Stimulated activated effector memory CD8-positive, alpha-beta T cell treated with anti-CD3 and anti-CD28 coated beads, Interleukin-12 subunit alpha, Interleukin-12 subunit beta, amount 100 ng/mL, for 72 hours (primary cell): ENCODE data around the gene RNMT.
A peak's percentile ranks its signal among the peaks of the same experiment; 100 is the strongest.
"Not testable (repeated sequence)": the region's sequence is repeated elsewhere in the genome, so short reads cannot be mapped to it uniquely, and the experiment has no call there.

Experiments used
- ATAC-seq: fragments of 150-1000 bp; cut with Tn5 transposase; 2 replicates; pipeline ENCODE4 v1.10.0; 2021
- DNase-seq, 2 donors: peaks; one replicate each; pipeline ENCODE4 v3.0.0; 2021 to 2022; ENCODE audit warnings: low spot score in 2 of 2
- H3K27ac Mint-ChIP-seq: one replicate; pipeline ENCODE4 v1.8.0; 2022; ENCODE audit warnings: mild to moderate bottlenecking, mixed read lengths
- H3K36me3 Mint-ChIP-seq: one replicate; pipeline ENCODE4 v1.8.0; 2022; ENCODE audit warnings: mild to moderate bottlenecking, mixed read lengths
- H3K4me1 Mint-ChIP-seq: one replicate; pipeline ENCODE4 v1.8.0; 2022; ENCODE audit warnings: mixed read lengths
- H3K4me3 Mint-ChIP-seq: one replicate; pipeline ENCODE4 v1.8.0; 2022; ENCODE audit warnings: mild to moderate bottlenecking, mixed read lengths
- H3K9me3 Mint-ChIP-seq: one replicate; pipeline ENCODE4 v1.8.0; 2022; ENCODE audit warnings: mixed read lengths

Gene RNMT

GRCh38 chr18:13716916-13717315, 9.6 kb upstream of the RNMT start:
- no peak overlapping the region for H3K27ac Mint-ChIP-seq
- ATAC-seq = no peak
- H3K4me3 Mint-ChIP-seq = no peak overlapping the region
- DNase-seq = no peak
- H3K9me3 Mint-ChIP-seq = no peaks in the 10 kb centered on the region
- H3K4me1 Mint-ChIP-seq = peaks cover 50% of the 10 kb centered on the region
- H3K36me3 Mint-ChIP-seq = peaks cover under 1% of the 10 kb centered on the region

DNA sequence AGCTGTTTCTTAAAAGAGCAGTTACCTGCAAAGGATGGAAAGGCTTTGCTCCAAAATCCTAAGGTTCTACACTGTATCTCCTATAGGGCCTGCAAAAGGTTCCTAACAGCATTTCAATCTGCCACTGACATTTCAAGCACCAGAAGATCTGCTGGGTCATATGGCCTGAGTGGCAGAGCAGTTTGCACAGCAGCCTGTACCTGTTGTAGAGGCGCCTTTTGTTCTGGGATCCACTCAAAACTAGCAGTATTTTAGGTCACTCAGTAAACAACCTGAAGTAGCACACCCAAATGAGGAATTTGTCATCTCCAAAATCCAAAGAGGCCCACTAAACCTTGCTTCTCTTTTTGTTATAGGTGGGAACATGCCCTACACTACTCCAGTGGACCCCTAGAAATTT, 6.3 kb upstream of the RNMT start:
- Mint-ChIP-seq H3K4me1 (peaks cover 50% of the 10 kb centered on the region), H3K4me3 (no peak overlapping the region), H3K27ac (no peak overlapping the region), H3K9me3 (no peaks in the 10 kb centered on the region), H3K36me3 (peaks cover 10% of the 10 kb centered on the region)
- DNase-seq = no peak
- no peak for ATAC-seq

DNA sequence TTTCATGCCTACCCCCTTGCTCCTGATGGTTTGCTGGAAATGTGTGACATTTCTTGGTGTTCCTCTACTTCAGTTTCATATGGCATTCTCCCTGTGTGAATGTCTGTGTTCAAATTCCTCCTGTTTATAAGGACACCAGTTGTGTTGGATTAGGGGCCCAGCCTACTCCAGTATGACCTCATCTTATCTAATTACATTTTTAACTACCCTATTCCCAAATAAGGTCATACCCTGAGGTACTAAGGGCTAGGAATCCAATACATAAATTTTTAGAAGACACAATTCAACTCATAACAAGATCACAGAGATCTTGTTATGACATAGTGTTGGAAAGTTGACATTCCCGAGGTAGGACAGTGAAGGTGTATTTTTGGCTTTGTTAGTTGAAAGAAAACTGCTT, 5.6 kb upstream of the RNMT start:
- Mint-ChIP-seq H3K4me1 (peaks cover 56% of the 10 kb centered on the region), H3K4me3 (no peak overlapping the region), H3K36me3 (peaks cover 10% of the 10 kb centered on the region), H3K27ac (no peak overlapping the region), H3K9me3 (no peaks in the 10 kb centered on the region)
- no peak for ATAC-seq
- no peak for DNase-seq

- Mint-ChIP-seq H3K4me1 (peaks cover 65% of the 10 kb centered on the region), H3K27ac (peak overlapping the region; percentile 95), H3K4me3 (peak overlapping the region; percentile 80), H3K36me3 (peaks cover 42% of the 10 kb centered on the region), H3K9me3 (no peaks in the 10 kb centered on the region)
- no peak for DNase-seq
- no peak for ATAC-seq
Measured at GRCh38 chr18:13725566-13726231, 774 bp upstream of the RNMT start.

- peaks cover 53% of the 10 kb centered on the region for H3K36me3 Mint-ChIP-seq
- peaks cover 65% of the 10 kb centered on the region for H3K4me1 Mint-ChIP-seq
- peak overlapping the region; percentile 95 for H3K27ac Mint-ChIP-seq
- no peaks in the 10 kb centered on the region for H3K9me3 Mint-ChIP-seq
- DNase-seq = peak in 1 of 2 donors; percentile 5
- H3K4me3 Mint-ChIP-seq = peak overlapping the region; percentile 80
- peak; percentile 29 for ATAC-seq
Measured at GRCh38 chr18:13726972-13727331, 479 bp downstream of the RNMT start.

DNA sequence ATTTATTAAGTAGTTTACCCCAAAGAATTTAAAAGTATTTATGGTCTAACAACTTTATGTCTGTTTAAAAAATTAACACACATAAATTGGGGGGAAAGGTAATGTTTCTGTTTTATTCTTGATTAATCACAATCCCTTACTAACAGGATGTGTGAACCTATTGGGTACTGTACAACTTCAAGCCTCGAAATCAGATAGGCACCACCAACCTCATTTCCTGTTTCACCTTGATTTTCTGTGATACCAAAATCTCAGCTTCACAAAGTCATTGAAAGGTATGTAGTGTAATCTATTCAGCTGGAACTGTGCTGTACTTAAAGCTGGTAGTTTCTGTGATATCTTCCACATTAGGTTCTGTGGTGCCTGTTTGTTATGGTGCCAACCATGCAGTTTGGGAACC, 4.0 kb downstream of the RNMT start:
- no peak for ATAC-seq
- no peak overlapping the region for H3K4me3 Mint-ChIP-seq
- no peaks in the 10 kb centered on the region for H3K9me3 Mint-ChIP-seq
- H3K27ac Mint-ChIP-seq = no peak overlapping the region
- H3K36me3 Mint-ChIP-seq = peaks cover 79% of the 10 kb centered on the region
- peaks cover 35% of the 10 kb centered on the region for H3K4me1 Mint-ChIP-seq
- DNase-seq = no peak

- Mint-ChIP-seq H3K9me3 (no peaks in the 10 kb centered on the region), H3K4me3 (no peak overlapping the region), H3K27ac (no peak overlapping the region), H3K36me3 (peaks cover 100% of the 10 kb centered on the region), H3K4me1 (peaks cover 6% of the 10 kb centered on the region)
- ATAC-seq (no peak), DNase-seq (no peak)
Measured at GRCh38 chr18:13735681-13736080, 9.2 kb downstream of the RNMT start.

GRCh38 chr18:13745696-13746095, 19.2 kb downstream of the RNMT start:
- H3K27ac Mint-ChIP-seq = peak overlapping the region; percentile 24
- no peak for ATAC-seq
- H3K36me3 Mint-ChIP-seq = peaks cover 97% of the 10 kb centered on the region

GRCh38 chr18:13746633-13747032, 20.2 kb downstream of the RNMT start:
- no peak for ATAC-seq
- Mint-ChIP-seq H3K4me1 (no peaks in the 10 kb centered on the region), H3K4me3 (no peak overlapping the region), H3K9me3 (no peaks in the 10 kb centered on the region), H3K27ac (no peak overlapping the region), H3K36me3 (peaks cover 97% of the 10 kb centered on the region)
- DNase-seq = no peak

More at GRCh38 chr18:13745696-13746095, 19.2 kb downstream of the RNMT start:
- Mint-ChIP-seq H3K9me3 (no peaks in the 10 kb centered on the region), H3K4me3 (no peak overlapping the region), H3K4me1 (no peaks in the 10 kb centered on the region)
- no peak for DNase-seq

DNA sequence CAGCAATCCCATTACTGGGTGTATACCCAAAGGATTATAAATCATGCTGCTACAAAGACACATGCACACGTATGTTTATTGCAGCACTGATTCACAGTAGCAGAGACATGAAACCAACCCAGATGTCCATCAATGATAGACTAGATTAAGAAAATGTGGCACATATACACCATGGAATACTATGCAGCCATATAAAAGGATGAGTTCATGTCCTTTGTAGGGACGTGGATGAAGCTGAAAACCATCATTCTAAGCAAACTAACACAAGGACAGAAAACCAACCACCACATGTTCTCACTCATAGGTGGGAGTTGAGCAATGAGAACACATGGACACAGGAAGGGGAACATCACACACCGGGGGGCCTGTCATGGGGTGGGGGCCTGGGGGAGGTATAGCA, 25.1 kb downstream of the RNMT start:
- H3K36me3 Mint-ChIP-seq = peaks cover 97% of the 10 kb centered on the region
- H3K9me3 Mint-ChIP-seq, DNase-seq, H3K4me3 Mint-ChIP-seq, H3K4me1 Mint-ChIP-seq, ATAC-seq, H3K27ac Mint-ChIP-seq: not testable (repeated sequence)

GRCh38 chr18:13756261-13756660, 29.8 kb downstream of the RNMT start:
- no peak for ATAC-seq
- Mint-ChIP-seq H3K4me1 (no peaks in the 10 kb centered on the region), H3K27ac (no peak overlapping the region), H3K36me3 (peaks cover 92% of the 10 kb centered on the region), H3K9me3 (no peaks in the 10 kb centered on the region), H3K4me3 (no peak overlapping the region)
- DNase-seq = no peak

DNA sequence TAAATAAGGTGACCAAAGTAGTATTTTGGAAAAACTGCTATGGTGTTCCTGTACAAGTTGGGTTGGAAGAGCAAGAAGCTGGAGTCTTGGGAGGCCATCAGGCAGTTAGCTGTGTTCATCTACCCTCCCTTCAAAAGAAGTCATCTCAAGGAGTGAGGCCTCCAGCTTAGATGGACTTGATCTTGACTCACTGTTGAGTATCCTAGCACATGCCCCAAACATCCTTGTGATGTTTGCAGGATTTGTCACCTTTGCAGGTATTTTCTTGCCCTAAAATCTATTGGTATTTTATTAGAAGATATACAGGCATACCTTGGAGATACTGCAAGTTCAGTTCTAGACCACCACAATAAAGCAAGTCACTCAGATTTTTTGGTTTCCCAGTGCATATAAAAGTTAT, 30.2 kb downstream of the RNMT start:
- Mint-ChIP-seq H3K27ac (no peak overlapping the region), H3K4me3 (no peak overlapping the region), H3K9me3 (no peaks in the 10 kb centered on the region), H3K36me3 (peaks cover 91% of the 10 kb centered on the region), H3K4me1 (no peaks in the 10 kb centered on the region)
- no peak for DNase-seq
- no peak for ATAC-seq

DNA sequence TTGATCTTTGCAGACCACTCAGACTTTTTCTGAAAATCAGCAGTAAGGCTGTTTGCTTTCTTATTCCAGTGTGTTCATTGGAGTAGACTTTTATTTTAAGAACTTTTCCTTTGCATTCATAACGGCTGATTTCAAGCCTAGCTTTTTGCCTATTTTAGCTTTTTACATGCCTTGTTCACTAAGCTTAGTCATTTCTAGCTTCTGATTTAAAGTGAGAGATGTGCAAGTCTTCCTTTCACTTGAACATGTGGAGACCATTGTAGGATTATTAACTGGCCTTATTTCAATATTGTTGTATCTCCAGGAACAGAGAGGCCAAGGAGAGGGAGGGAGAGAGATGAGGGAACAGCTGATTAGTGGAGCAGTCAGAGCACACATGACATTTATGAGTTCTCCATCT, 32.1 kb downstream of the RNMT start:
- H3K36me3 Mint-ChIP-seq = peaks cover 72% of the 10 kb centered on the region
- ATAC-seq (no peak), DNase-seq (no peak)
- no peak overlapping the region for H3K27ac Mint-ChIP-seq
- H3K4me3 Mint-ChIP-seq = no peak overlapping the region
- no peaks in the 10 kb centered on the region for H3K9me3 Mint-ChIP-seq
- H3K4me1 Mint-ChIP-seq = no peaks in the 10 kb centered on the region

DNA sequence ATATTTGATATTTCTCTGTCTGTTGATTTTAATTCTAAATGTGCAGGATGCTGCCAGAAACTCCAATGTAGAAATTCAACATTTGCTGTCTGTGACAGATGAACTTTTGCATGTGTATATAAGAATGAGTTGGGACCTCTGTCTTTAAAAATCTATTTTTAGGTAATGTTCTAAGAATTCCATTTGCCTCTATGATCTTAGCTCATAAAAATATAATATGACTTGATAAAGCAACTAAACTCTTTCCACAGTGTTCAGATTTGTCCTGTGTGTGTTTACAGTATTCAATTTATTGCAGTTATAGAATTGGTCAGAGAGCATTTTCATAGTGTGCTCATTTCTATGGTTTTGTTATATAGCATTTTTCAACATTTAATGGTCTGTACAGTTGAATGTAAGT, 33.6 kb downstream of the RNMT start:
- no peaks in the 10 kb centered on the region for H3K4me1 Mint-ChIP-seq
- H3K27ac Mint-ChIP-seq = no peak overlapping the region
- H3K9me3 Mint-ChIP-seq = peaks cover 6% of the 10 kb centered on the region
- ATAC-seq = no peak
- DNase-seq = no peak
- peaks cover 63% of the 10 kb centered on the region for H3K36me3 Mint-ChIP-seq
- H3K4me3 Mint-ChIP-seq = no peak overlapping the region

GRCh38 chr18:13762690-13763439, 36.4 kb downstream of the RNMT start:
- H3K36me3 Mint-ChIP-seq = peaks cover 35% of the 10 kb centered on the region
- no peak overlapping the region for H3K27ac Mint-ChIP-seq
- peaks cover 20% of the 10 kb centered on the region for H3K9me3 Mint-ChIP-seq

DNA sequence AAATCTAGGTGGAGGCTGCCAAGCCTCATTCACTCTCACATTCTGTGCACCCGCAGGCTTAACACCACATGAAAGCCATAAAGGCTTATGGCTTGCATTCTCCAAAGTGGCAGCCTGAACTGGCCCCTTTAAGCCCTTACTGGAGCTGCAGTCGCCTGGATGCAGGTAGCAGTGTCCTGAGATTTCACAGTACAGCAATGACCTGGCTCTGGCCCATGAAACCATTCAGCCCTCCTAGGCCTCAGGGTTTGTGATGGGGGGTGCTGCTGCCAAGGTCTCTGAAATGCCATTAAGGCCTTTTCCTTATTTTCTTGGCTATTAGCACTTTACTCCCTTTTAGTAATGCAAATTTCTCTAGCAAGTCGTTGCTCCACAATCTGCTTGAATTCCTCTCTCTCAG, 48.6 kb downstream of the RNMT start:
- DNase-seq = no peak
- no peak for ATAC-seq
- H3K27ac Mint-ChIP-seq = no peak overlapping the region
- H3K4me1 Mint-ChIP-seq = no peaks in the 10 kb centered on the region
- H3K36me3 Mint-ChIP-seq = no peaks in the 10 kb centered on the region
- no peak overlapping the region for H3K4me3 Mint-ChIP-seq
- H3K9me3 Mint-ChIP-seq = peaks cover 4% of the 10 kb centered on the region

More at GRCh38 chr18:13762690-13763439, 36.4 kb downstream of the RNMT start:
- no peak for ATAC-seq
- no peak for DNase-seq
- Mint-ChIP-seq H3K4me1 (no peaks in the 10 kb centered on the region), H3K4me3 (no peak overlapping the region)
